Mucosa of rectum (tissue), 2 donors: ENCODE data around the gene PZP.
"Not testable (repeated sequence)": the region's sequence is repeated elsewhere in the genome, so short reads cannot be mapped to it uniquely, and the experiment has no call there.

Experiments used
- H3K27ac ChIP-seq, 2 donors: one replicate each; pipeline ENCODE4 v1.7.0; 2013; ENCODE audit warnings: inconsistent platforms in 2 of 2, low read depth in 2 of 2, low read length in 2 of 2
- H3K27me3 ChIP-seq, 2 donors: one replicate each; pipeline ENCODE4 v1.7.0; 2013; ENCODE audit warnings: low read length in 2 of 2; ENCODE audit not compliant: control insufficient read depth in 2 of 2, insufficient read depth in 2 of 2
- H3K36me3 ChIP-seq, 2 donors: one replicate each; pipeline ENCODE4 v1.7.0; 2013; ENCODE audit warnings: low read length in 2 of 2; ENCODE audit not compliant: control insufficient read depth in 2 of 2, insufficient read depth in 2 of 2
- H3K4me1 ChIP-seq, 2 donors: one replicate each; pipeline ENCODE4 v1.7.0; 2013; ENCODE audit warnings: low read length in 2 of 2, mild to moderate bottlenecking in 1 of 2; ENCODE audit not compliant: control insufficient read depth in 2 of 2, insufficient read depth in 2 of 2
- H3K4me3 ChIP-seq, 2 donors: one replicate each; pipeline ENCODE4 v1.7.0; 2013; ENCODE audit warnings: low read length in 2 of 2
- H3K9ac ChIP-seq, 2 donors: one replicate each; pipeline ENCODE4 v1.7.0; 2013; ENCODE audit warnings: low read length in 2 of 2, low read depth in 1 of 2, mild to moderate bottlenecking in 1 of 2
- H3K9me3 ChIP-seq, 2 donors: one replicate each; pipeline ENCODE4 v1.7.0; 2013; ENCODE audit warnings: low read length in 2 of 2; ENCODE audit not compliant: control insufficient read depth in 2 of 2
- donor health status: healthy.
- donor health status: Normal muscosa, but diverticular disease.

The PZP gene

DNA sequence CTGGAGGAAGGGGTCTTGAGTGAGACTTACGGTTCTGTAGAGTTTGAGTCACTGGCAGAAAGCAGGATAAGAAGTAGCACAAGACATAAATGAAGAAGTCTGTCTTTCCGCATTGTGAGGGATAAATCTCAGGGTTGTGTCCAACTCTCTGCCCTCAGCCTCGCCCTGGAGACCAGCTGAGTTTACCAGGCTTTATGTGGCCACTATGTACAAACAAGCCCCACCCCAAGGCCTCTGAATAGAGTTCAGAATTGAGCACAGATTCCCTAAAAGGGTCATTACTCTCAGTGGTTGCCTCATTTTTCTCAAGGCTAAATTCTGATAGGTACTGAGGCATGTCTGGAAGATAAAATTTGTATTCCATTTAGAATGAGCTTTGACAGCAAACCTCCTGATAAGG lies at the start of gene PZP:
Gene PZP (minus strand): TSS at position 167 of the 400 bp plus-strand sequence. CDS start 54 bp downstream, at position 113.
- Histone ChIP-seq H3K9ac (no peak within 1 kb of the TSS), H3K27me3 (no peaks in the 10 kb centered on the region), H3K27ac (no peak within 1 kb of the TSS), H3K9me3 (no peaks in the 10 kb centered on the region), H3K4me3 (no peak within 1 kb of the TSS), H3K36me3 (no peaks in the 10 kb centered on the region), H3K4me1 (no peaks in the 10 kb centered on the region)

DNA sequence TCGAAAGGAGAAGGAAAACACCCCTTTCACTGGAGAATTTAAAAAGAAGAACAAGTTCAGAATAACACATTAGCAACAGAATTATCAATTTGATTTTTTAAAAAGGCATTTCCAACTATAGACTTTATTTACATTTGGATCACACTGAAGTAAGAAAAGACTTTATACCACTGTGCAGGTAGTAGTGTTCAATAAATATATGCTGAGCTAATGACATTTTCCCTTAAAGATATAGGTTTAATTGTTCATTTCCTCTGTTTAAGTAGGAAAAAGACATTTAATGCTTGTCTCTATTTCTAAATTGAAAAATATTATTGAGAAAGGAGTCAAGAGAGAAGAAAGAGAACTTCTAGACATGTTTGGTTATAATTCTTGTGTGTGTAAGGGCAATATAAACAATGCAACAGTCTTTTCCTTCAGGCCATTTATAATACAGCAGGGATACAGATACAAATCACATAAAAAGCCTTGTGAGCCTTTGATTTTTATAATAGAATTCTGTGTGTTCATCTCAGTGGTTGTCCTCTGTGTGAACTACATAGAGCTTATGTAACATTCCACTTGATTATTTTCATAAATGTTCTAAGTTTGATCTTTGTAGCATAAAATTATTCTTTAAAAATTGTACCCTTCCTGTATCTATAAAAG lies 48.7 kb upstream of the PZP start:
- no peaks in the 10 kb centered on the region for H3K4me1 ChIP-seq
- H3K9me3 ChIP-seq = no peaks in the 10 kb centered on the region
- no peaks in the 10 kb centered on the region for H3K36me3 ChIP-seq
- H3K9ac ChIP-seq = no peak overlapping the region
- no peaks in the 10 kb centered on the region for H3K27me3 ChIP-seq
- H3K27ac ChIP-seq = no peak overlapping the region
- no peak overlapping the region for H3K4me3 ChIP-seq

DNA sequence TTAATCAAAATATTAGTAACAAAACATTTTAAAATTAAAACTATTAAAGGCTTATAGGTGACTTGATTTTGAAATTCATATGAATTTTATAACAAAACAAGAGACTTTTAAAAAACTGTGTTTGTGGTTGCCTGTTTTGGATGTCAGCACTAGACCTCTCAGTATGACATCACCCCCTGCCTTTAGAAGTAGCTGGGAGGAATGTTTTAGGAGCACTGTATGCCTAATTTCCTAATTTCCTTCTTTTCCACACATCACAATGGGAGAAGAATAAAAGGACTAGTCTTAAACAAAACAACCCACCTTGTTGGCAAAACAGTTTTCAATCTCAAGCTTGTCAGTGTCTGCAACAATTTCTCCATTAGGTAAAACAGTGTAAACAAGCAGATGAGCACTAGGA lies 48.1 kb upstream of the PZP start:
- H3K36me3 ChIP-seq = no peaks in the 10 kb centered on the region
- H3K27ac ChIP-seq = no peak overlapping the region
- no peaks in the 10 kb centered on the region for H3K27me3 ChIP-seq
- no peak overlapping the region for H3K9ac ChIP-seq
- no peaks in the 10 kb centered on the region for H3K9me3 ChIP-seq
- H3K4me3 ChIP-seq = no peak overlapping the region
- H3K4me1 ChIP-seq = no peaks in the 10 kb centered on the region

DNA sequence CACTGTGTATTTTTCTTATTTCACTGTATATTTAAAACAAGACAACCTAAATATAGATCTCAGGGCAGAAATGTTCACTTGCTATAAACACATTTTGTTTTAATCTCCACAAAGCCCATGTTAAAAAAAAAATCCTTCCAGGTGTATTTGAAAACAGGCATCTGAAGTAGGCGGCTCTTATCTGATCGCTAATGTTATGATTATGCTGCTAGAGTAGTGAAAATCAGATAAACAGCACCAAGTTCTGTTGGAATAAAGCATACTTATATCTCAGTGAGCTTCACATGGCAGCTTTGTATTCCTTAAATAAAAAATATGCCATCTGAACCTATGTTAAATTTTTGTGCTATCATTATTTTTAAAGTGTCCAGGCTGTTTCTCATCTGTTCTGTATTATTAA lies 47.6 kb upstream of the PZP start:
- Histone ChIP-seq H3K4me3 (no peak overlapping the region), H3K9me3 (no peaks in the 10 kb centered on the region), H3K9ac (no peak overlapping the region), H3K4me1 (no peaks in the 10 kb centered on the region), H3K27ac (no peak overlapping the region), H3K36me3 (no peaks in the 10 kb centered on the region), H3K27me3 (no peaks in the 10 kb centered on the region)

DNA sequence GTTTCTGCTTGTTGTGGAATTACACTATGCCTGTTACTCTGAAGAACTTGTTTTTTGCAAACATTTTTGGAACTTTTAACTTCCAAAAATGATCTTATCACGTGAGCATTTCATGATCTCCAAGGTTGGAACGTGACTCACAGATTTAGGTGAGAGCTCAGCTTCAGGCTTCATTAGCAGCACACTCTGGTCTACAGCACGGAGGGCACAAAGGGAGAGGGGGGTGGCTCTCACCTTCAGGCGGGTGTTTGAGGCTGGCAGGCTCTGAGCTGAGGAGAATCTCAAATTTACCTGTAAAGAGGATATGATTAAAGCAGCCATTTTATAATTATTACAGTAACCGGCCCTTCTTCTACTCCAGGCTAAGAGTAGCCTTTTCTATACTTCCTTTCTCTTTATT lies 45.3 kb upstream of the PZP start:
- Histone ChIP-seq H3K4me1 (no peaks in the 10 kb centered on the region), H3K27me3 (no peaks in the 10 kb centered on the region), H3K4me3 (no peak overlapping the region), H3K9me3 (no peaks in the 10 kb centered on the region), H3K27ac (no peak overlapping the region), H3K9ac (no peak overlapping the region), H3K36me3 (no peaks in the 10 kb centered on the region)

DNA sequence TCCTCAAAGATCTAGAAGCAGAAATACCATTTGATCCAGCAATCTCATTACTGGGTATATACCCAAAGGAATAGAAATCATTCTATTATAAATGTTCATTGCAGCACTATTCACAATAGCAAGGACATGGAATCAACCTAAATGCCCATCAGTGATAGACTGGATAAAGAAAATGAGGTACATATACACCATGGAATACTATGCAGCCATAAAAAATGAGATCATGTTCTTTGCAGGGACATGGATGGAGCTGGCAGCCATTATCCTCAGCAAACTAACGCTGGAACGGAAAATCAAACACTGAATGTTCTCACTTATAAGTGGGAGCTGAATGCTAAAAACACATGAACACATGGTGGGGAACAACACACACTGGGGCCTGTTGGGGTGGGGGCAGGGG lies 44.6 kb upstream of the PZP start:
- H3K27ac ChIP-seq, H3K4me3 ChIP-seq, H3K4me1 ChIP-seq, H3K9me3 ChIP-seq, H3K9ac ChIP-seq, H3K27me3 ChIP-seq, H3K36me3 ChIP-seq: not testable (repeated sequence)

DNA sequence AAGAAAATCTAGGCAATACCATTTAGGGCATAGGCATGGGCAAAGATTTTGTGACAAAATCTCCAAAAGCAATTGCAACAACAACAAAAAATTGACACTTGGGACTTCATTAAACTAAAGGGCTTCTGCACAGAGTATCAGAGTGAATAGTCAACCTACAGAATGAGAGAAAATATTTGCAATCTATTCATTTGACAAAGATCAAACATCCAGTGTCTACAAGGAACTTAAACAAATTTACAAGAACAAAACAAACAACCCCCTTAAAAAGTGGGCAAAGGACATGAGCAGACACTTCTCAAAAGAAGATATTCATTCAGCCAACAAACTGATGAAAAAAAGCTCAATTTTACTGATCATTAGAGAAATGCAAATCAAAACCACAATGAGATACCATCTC lies 44.1 kb upstream of the PZP start:
- H3K4me3 ChIP-seq = no peak overlapping the region
- H3K27me3 ChIP-seq = no peaks in the 10 kb centered on the region
- H3K4me1 ChIP-seq = no peaks in the 10 kb centered on the region
- no peak overlapping the region for H3K27ac ChIP-seq
- no peaks in the 10 kb centered on the region for H3K9me3 ChIP-seq
- H3K36me3 ChIP-seq = no peaks in the 10 kb centered on the region
- H3K9ac ChIP-seq = no peak overlapping the region

DNA sequence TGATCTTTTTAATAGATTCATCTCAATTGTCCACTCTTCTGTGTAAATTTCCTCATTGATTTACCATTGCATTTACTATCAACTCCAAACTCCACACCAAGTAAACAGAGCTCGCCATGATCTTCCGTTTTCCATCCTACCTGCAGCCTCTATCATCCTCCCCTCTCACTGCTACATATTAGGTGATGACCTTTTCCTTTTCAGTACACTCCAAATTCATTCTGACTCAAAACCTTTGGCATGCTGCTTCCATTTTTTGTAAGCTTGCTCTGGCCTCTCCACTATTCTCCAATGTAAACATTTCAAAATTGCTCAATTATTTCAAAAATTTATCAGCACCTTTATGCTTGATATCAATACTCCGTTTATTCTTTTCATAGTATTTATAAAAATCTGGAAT lies 40.2 kb upstream of the PZP start:
- Histone ChIP-seq H3K4me3 (no peak overlapping the region), H3K9ac (no peak overlapping the region), H3K27me3 (no peaks in the 10 kb centered on the region), H3K4me1 (no peaks in the 10 kb centered on the region), H3K36me3 (no peaks in the 10 kb centered on the region), H3K9me3 (no peaks in the 10 kb centered on the region), H3K27ac (no peak overlapping the region)

DNA sequence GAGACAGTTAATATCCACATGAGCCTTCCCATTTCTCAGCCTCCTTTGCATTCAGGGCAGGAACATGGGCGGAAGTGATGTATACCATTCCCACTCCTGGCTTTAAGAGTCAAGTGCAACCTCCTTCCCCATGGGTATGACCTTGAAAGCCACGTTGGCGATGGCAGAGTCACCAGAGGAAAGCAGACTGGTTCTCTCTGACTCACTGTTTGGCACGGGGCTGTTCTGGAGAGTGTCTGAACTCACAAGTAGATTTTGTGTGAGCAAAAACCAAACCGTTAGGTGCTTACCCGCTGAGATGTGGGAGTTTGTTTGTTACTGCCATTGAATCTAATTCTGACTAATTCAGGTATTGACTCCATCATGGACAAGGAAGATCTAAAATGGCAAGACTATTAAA lies 36.7 kb upstream of the PZP start:
- Histone ChIP-seq H3K4me1 (no peaks in the 10 kb centered on the region), H3K9ac (no peak overlapping the region), H3K4me3 (no peak overlapping the region), H3K27ac (no peak overlapping the region), H3K36me3 (no peaks in the 10 kb centered on the region), H3K9me3 (no peaks in the 10 kb centered on the region), H3K27me3 (no peaks in the 10 kb centered on the region)

DNA sequence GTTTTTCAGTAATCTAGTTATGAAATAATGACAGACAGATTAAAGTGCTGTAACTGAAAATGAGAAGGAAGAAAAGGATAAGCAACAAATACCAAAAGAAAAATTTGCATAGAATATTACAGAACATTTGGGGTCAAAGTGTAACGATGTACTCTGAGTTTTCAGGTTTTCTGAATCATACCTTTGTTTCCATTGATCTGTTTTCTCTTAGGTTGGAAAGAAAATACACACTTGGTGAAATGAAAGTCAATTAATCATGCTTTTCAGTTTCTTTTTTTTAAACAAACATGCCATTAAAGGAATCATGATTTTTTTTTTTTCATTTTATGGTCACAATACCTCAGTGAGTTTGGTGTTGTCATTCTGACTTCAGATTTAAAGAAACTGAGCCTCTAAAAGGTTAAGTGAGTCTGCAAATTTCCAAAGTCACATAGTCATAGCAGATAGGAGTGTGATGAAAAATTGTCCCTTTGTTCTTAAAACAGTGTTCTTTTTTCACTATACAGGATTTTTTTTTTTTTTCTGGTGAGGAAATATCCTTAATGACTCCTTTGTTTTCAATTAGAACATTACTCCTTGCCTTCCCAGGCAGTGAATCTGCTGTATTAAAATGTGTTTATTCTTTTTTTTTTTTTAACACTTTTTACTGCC lies 35.9 kb upstream of the PZP start:
- H3K9ac ChIP-seq = no peak overlapping the region
- H3K27me3 ChIP-seq = no peaks in the 10 kb centered on the region
- H3K36me3 ChIP-seq = no peaks in the 10 kb centered on the region
- no peaks in the 10 kb centered on the region for H3K9me3 ChIP-seq
- H3K4me3 ChIP-seq = no peak overlapping the region
- H3K4me1 ChIP-seq = no peaks in the 10 kb centered on the region
- no peak overlapping the region for H3K27ac ChIP-seq
